Keratinocyte (primary cell): ENCODE measurements around the gene HLTF. TPM values are rescaled to one million over a fixed set of nuclear protein-coding genes. Genes with fewer than 3 reads are reported as not detected.

Experiments
- DNase-seq: peaks from one replicate; pipeline ENCODE4 v3.0.0-alpha.2; 2011; ENCODE audit warnings: low read depth, missing footprints, low spot score
- FAIRE-seq: peaks from 2 replicates; lab custom pipeline; 2011; peaks lifted over from hg19 to GRCh38; lab: Jason Lieb, UNC
- H2AFZ ChIP-seq: 2 replicates; pipeline ENCODE4 v1.6.0; 2012; ENCODE audit warnings: low read length, control low read depth, inconsistent platforms; ENCODE audit not compliant: control insufficient read depth
- H3K27ac ChIP-seq: 2 replicates; pipeline ENCODE4 v1.5.1; 2011; ENCODE audit warnings: low read length; ENCODE audit not compliant: control insufficient read depth, insufficient read depth
- H3K27me3 ChIP-seq: 3 replicates; pipeline ENCODE4 v1.6.0; 2011; ENCODE audit warnings: low read length; ENCODE audit not compliant: control insufficient read depth, insufficient read depth; ENCODE audit errors: extremely low read depth
- H3K36me3 ChIP-seq, 2 experiments: 2 replicates in 1 of 2; 3 replicates in 1 of 2; pipeline ENCODE4 v1.5.1; 2011; ENCODE audit warnings: low read length in 2 of 2, mild to moderate bottlenecking in 1 of 2; ENCODE audit not compliant: control insufficient read depth in 2 of 2, insufficient read depth in 2 of 2; ENCODE audit errors: extremely low read depth in 1 of 2
- H3K4me1 ChIP-seq: 3 replicates; pipeline ENCODE4 v1.5.1; 2011; ENCODE audit warnings: low read length; ENCODE audit not compliant: control insufficient read depth, insufficient read depth; ENCODE audit errors: extremely low read depth
- H3K4me2 ChIP-seq: 3 replicates; pipeline ENCODE4 v1.6.0; 2011; ENCODE audit warnings: low read depth, low read length; ENCODE audit not compliant: control insufficient read depth, insufficient read depth; ENCODE audit errors: extremely low read depth
- H3K4me3 ChIP-seq, 3 experiments: fragments of 200-600 bp in 1 of 3; sonication (generic) in 1 of 3; 2 replicates in 2 of 3; 3 replicates in 1 of 3; pipeline ENCODE4 v1.5.1; 2011 to 2016; ENCODE audit warnings: low read length in 3 of 3, mild to moderate bottlenecking in 3 of 3, control low read depth in 2 of 3, inconsistent platforms in 1 of 3, low read depth in 1 of 3, mixed read lengths in 1 of 3, mixed run types in 1 of 3, moderate library complexity in 1 of 3; ENCODE audit not compliant: control insufficient read depth in 2 of 3, insufficient read depth in 2 of 3; ENCODE audit errors: extremely low read depth in 1 of 3
- H3K79me2 ChIP-seq: 2 replicates; pipeline ENCODE4 v1.6.0; 2012; ENCODE audit warnings: low read length; ENCODE audit not compliant: control insufficient read depth, insufficient read depth
- H3K9ac ChIP-seq: 3 replicates; pipeline ENCODE4 v1.6.0; 2011; ENCODE audit warnings: low read length; ENCODE audit not compliant: control insufficient read depth, insufficient read depth; ENCODE audit errors: extremely low read depth
- H3K9me1 ChIP-seq: 3 replicates; pipeline ENCODE4 v1.6.0; 2011; ENCODE audit warnings: low read length; ENCODE audit not compliant: control insufficient read depth, insufficient read depth; ENCODE audit errors: extremely low read depth
- H3K9me3 ChIP-seq: 2 replicates; pipeline ENCODE4 v1.5.1; 2012; ENCODE audit warnings: low read depth, low read length; ENCODE audit not compliant: control insufficient read depth
- H4K20me1 ChIP-seq: 3 replicates; pipeline ENCODE4 v1.6.0; 2011; ENCODE audit warnings: low read length; ENCODE audit not compliant: control insufficient read depth, insufficient read depth; ENCODE audit errors: extremely low read depth
- CTCF ChIP-seq, 3 experiments: IDR thresholded peaks in 1 of 3; conservative IDR thresholded peaks in 1 of 3; optimal IDR thresholded peaks in 1 of 3; 2 replicates in 2 of 3; 3 replicates in 1 of 3; pipeline versions ENCODE3 to v1.5.1; 2011; ENCODE audit warnings: low read length in 3 of 3, mild to moderate bottlenecking in 3 of 3, moderate library complexity in 2 of 3, control low read depth in 1 of 3, inconsistent platforms in 1 of 3; ENCODE audit not compliant: insufficient read depth in 2 of 3; ENCODE audit errors: extremely low read depth in 1 of 3
- EZH2 ChIP-seq: IDR thresholded peaks from one replicate; pipeline ENCODE4 v1.6.1; 2012; ENCODE audit warnings: inconsistent platforms, mild to moderate bottlenecking, low read length, moderate library complexity
- dilution Hi-C: fragments of 300-500 bp; cut with MboI; formaldehyde crosslinking; loops from one replicate; pipeline ENCODE4 v1.7.0; 2020; ENCODE audit warnings: low sequenced_read_pairs; ENCODE audit not compliant: extremely low pct_ligation_motif_present
- polyA plus RNA-seq, 5 experiments: library from polyadenylated mRNA; depleted of rRNA in 3 of 5; stranded (reverse) in 3 of 5; stranded (forward) in 1 of 5; unstranded in 1 of 5; fragments of >200 nt; gene quantifications; 1 replicate in 1 of 5; 2 replicates in 3 of 5; 3 replicates in 1 of 5; pipeline versions ENCODE4 v1.2.1 to v1.2.3, GENCODE V29; 2011 to 2012; ENCODE audit warnings: missing spikeins in 2 of 5, low read depth in 1 of 5, low replicate concordance in 1 of 5

The HLTF gene
- polyA plus RNA-seq, 1 donor (not counting 4 experiments of a cell fraction or from before 2014, with no cell fraction given) = 9.1 TPM

DNA sequence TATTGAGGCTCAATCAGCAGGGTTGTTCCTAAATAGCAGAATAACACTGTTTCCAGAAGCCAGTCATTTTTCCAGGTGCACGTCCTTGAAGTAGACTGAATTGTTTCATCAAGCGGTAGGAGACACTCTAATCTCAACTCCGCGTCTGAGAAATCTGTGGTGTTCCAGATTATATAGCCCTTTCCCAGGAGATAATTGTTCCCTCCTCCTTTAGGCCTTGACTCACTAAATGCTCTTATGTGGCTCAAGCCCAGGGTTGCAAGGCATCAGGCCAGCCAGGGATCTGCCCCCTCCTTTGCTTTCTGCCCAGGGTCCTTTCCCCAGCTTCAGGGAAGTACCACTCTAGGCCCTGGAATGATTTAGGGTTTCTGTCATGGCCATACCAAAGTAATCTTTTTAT, 5.7 kb upstream of the HLTF start:
- Histone ChIP-seq H4K20me1 (no peaks in the 10 kb centered on the region), H3K4me3 (no peak overlapping the region), H3K9ac (no peak overlapping the region), H3K4me1 (no peaks in the 10 kb centered on the region), H3K9me3 (no peaks in the 10 kb centered on the region), H3K9me1 (no peaks in the 10 kb centered on the region), H3K79me2 (no peaks in the 10 kb centered on the region), H2AFZ (no peak overlapping the region), H3K36me3 (no peaks in the 10 kb centered on the region), H3K27ac (no peak overlapping the region), H3K27me3 (no peaks in the 10 kb centered on the region), H3K4me2 (no peak overlapping the region)
- no peak for DNase-seq
- TF ChIP-seq EZH2 = no peak
- no peak for TF ChIP-seq CTCF (optimal IDR thresholded peaks at IDR 0.05 in 1 of 3, IDR thresholded peaks at IDR 0.05 in 1 of 3, conservative IDR thresholded peaks at IDR 0.05 in 1 of 3; ENCODE audit: extremely low read depth in 1 of 3, insufficient read depth in 2 of 3, low read length in 3 of 3)
- FAIRE-seq = no peak
- dilution Hi-C loops = no loop called here

DNA sequence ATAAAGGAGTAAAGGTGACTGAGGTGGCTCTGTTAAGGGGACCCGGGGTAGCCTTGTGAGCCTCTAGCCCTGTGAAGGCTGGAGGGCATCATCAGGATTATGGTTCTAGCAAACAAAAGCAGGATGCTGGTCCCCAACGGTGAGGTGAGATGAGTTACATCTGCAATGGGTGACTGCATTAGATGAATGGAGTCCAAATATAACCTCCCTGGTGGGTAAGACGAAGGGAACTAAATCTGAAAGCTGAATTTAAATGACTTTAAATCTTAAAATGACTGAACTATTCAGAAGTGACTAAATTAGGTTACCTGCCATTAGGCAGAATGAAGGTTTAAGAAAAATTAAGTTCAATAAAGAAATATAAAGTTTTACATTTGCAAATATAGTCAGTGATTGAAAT, 4.6 kb upstream of the HLTF start:
- no peak overlapping the region for H3K4me2 ChIP-seq
- dilution Hi-C loops = no loop called here
- no peaks in the 10 kb centered on the region for H3K9me3 ChIP-seq
- no peaks in the 10 kb centered on the region for H4K20me1 ChIP-seq
- no peak overlapping the region for H3K27ac ChIP-seq
- H3K9ac ChIP-seq = no peak overlapping the region
- DNase-seq (no peak), FAIRE-seq (no peak)
- no peaks in the 10 kb centered on the region for H3K36me3 ChIP-seq
- no peaks in the 10 kb centered on the region for H3K79me2 ChIP-seq
- H3K4me3 ChIP-seq = no peak overlapping the region
- TF ChIP-seq CTCF (optimal IDR thresholded peaks at IDR 0.05 in 1 of 3, IDR thresholded peaks at IDR 0.05 in 1 of 3, conservative IDR thresholded peaks at IDR 0.05 in 1 of 3; ENCODE audit: extremely low read depth in 1 of 3, insufficient read depth in 2 of 3, low read length in 3 of 3) (no peak), EZH2 (no peak)
- H2AFZ ChIP-seq = no peak overlapping the region
- H3K27me3 ChIP-seq = no peaks in the 10 kb centered on the region
- no peaks in the 10 kb centered on the region for H3K4me1 ChIP-seq
- no peaks in the 10 kb centered on the region for H3K9me1 ChIP-seq
